ENCODE results near the gene SIK3. TPM values are rescaled to one million over a fixed set of nuclear protein-coding genes. Genes with fewer than 3 reads are reported as not detected.

The SIK3 gene
- total and polyA plus RNA-seq, 2 donors (not counting 3 experiments of a cell fraction or from before 2014, with no cell fraction given): 10.3 to 21.3 TPM

GRCh38 chr11:116837231-116838091, 260.8 kb downstream of the SIK3 start, which contains the start of gene APOA1:
APOA1 (minus strand) TSS chr11:116837622; CDS start chr11:116837387, 235 bp downstream.
- intact Hi-C loops (cut with micrococcal nuclease): loop anchor here (5.0 kb wide), 1 partner anchor 105 kb away; no protein-coding TSS in a partner anchor
- no TSS peak for BruUV-seq (replicated peaks)

More at GRCh38 chr11:116837231-116838091, 260.8 kb downstream of the SIK3 start, which contains the start of gene APOA1:
- H3K4me1 ChIP-seq (ENCODE audit: control insufficient read depth, extremely low read depth, insufficient read depth, low read length): peaks cover 6% of the 10 kb centered on the region
- dilution Hi-C loops (cut with MboI; ENCODE audit: extremely low pct_ligation_motif_present, low sequenced_read_pairs): no loop called here
- CTCF ChIA-PET: interaction anchor here (0.6 to 5.0 kb wide), 8 partner anchors 13 to 272 kb away, joined by 3 to 272 read pairs (median 8); partner anchors contain the start of genes APOA4, APOA5 and ZPR1
- no peak within 1 kb of the TSS for H3K4me3 ChIP-seq (replicated peaks in 1 of 3; ENCODE audit: insufficient read depth in 1 of 3, low read depth in 1 of 3, low read length in 3 of 3)
- FAIRE-seq: no peak
- H3K9ac ChIP-seq (replicated peaks; ENCODE audit: extremely low read depth, insufficient read depth, low read length): no peak within 1 kb of the TSS
- H3K9me1 ChIP-seq (replicated peaks; ENCODE audit: control insufficient read depth, extremely low read depth, insufficient read depth, low read length): no peaks in the 10 kb centered on the region
- TF ChIP-seq POLR2AphosphoS5 (IDR thresholded peaks at IDR 0.05; ENCODE audit: insufficient read depth, low read depth, low read length) (no peak), EZH2 (IDR thresholded peaks at IDR 0.05; ENCODE audit: borderline replicate concordance, low read depth, low read length, severe bottlenecking) (no peak), JUN (IDR thresholded peaks at IDR 0.05; ENCODE audit: borderline replicate concordance, insufficient read depth, insufficient read length, low read depth) (no peak), FOS (IDR thresholded peaks at IDR 0.05; ENCODE audit: borderline replicate concordance, insufficient read depth, low read length) (no peak), POLR2A (IDR thresholded peaks at IDR 0.05; ENCODE audit: low read depth, low read length) (no peak), MAX (IDR thresholded peaks at IDR 0.05; ENCODE audit: insufficient read depth, insufficient read length) (no peak), MYC (IDR thresholded peaks at IDR 0.05; ENCODE audit: low read depth, low read length) (no peak), GATA2 (IDR thresholded peaks at IDR 0.05; ENCODE audit: insufficient read depth, insufficient read length, low read depth, low read length) (no peak)
- TF ChIP-seq, protein P1, sequence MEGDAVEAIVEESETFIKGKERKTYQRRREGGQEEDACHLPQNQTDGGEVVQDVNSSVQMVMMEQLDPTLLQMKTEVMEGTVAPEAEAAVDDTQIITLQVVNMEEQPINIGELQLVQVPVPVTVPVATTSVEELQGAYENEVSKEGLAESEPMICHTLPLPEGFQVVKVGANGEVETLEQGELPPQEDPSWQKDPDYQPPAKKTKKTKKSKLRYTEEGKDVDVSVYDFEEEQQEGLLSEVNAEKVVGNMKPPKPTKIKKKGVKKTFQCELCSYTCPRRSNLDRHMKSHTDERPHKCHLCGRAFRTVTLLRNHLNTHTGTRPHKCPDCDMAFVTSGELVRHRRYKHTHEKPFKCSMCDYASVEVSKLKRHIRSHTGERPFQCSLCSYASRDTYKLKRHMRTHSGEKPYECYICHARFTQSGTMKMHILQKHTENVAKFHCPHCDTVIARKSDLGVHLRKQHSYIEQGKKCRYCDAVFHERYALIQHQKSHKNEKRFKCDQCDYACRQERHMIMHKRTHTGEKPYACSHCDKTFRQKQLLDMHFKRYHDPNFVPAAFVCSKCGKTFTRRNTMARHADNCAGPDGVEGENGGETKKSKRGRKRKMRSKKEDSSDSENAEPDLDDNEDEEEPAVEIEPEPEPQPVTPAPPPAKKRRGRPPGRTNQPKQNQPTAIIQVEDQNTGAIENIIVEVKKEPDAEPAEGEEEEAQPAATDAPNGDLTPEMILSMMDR (IDR thresholded peaks at IDR 0.05; ENCODE audit: extremely low read depth in 1 of 2, insufficient read depth in 1 of 2, low read depth in 1 of 2, low read length in 2 of 2): no peak
- no peak within 1 kb of the TSS for H3K27ac ChIP-seq (ENCODE audit: insufficient read depth, low read depth, low read length)
- no peaks in the 10 kb centered on the region for H4K20me1 ChIP-seq (replicated peaks; ENCODE audit: control insufficient read depth, extremely low read depth, insufficient read depth, low read length)
- H2AFZ ChIP-seq (ENCODE audit: low read depth, low read length): no peak within 1 kb of the TSS
- H3K36me3 ChIP-seq (ENCODE audit: control insufficient read depth in 2 of 2, extremely low read depth in 1 of 2, insufficient read depth in 2 of 2, low read length in 2 of 2): no peaks in the 10 kb centered on the region
- no peak for DNase-seq (ENCODE audit: low read depth, low spot score)
- POLR2A ChIA-PET: no interaction called here
- H3K9me3 ChIP-seq (replicated peaks; ENCODE audit: control insufficient read depth, insufficient read depth, low read length): no peaks in the 10 kb centered on the region
- H3K4me2 ChIP-seq (ENCODE audit: insufficient read depth, low read length): no peak within 1 kb of the TSS
- no peaks in the 10 kb centered on the region for H3K79me2 ChIP-seq (ENCODE audit: control insufficient read depth, insufficient read depth, low read length)
- H3K27me3 ChIP-seq (ENCODE audit: control insufficient read depth in 2 of 2, insufficient read depth in 2 of 2, low read length in 2 of 2): no peaks in the 10 kb centered on the region

Measured in endothelial cell of umbilical vein (primary cell).